GM23338 (cell line): ENCODE measurements around the gene SRPX. TPM values are rescaled to one million over a fixed set of nuclear protein-coding genes. Genes with fewer than 3 reads are reported as not detected.

ENCODE experiments used
- ATAC-seq: fragments of 200-7000 bp; cut with Tn5 transposase; 3 replicates; pipeline ENCODE4 v1.9.1; 2020
- DNase-seq: peaks from one replicate; pipeline ENCODE4 v3.0.0-alpha.2; 2015; ENCODE audit warnings: low spot score
- H2AFZ ChIP-seq: fragments of 200-600 bp; sonication (generic); 2 replicates; pipeline ENCODE4 v1.8.0; 2016; ENCODE audit warnings: antibody characterized with exemption, mild to moderate bottlenecking, moderate library complexity
- H3F3A ChIP-seq: fragments of 200-600 bp; sonication (generic); replicated peaks from 2 replicates; pipeline ENCODE4 v1.8.0; 2017; ENCODE audit warnings: antibody characterized with exemption, mixed run types, low read depth
- H3K27ac ChIP-seq: fragments of 200-600 bp; sonication (generic); 2 replicates; pipeline ENCODE4 v1.6.1; 2016; ENCODE audit warnings: low read depth
- H3K27me3 ChIP-seq: fragments of 200-600 bp; sonication (generic); 2 replicates; pipeline ENCODE4 v1.8.0; 2016; ENCODE audit warnings: mild to moderate bottlenecking, mixed run types, moderate library complexity; ENCODE audit not compliant: insufficient read depth
- H3K36me3 ChIP-seq: fragments of 200-600 bp; sonication (generic); 2 replicates; pipeline ENCODE4 v1.8.0; 2016; ENCODE audit warnings: mild to moderate bottlenecking; ENCODE audit not compliant: insufficient read depth
- H3K4me1 ChIP-seq: fragments of 200-600 bp; sonication (generic); 2 replicates; pipeline ENCODE4 v1.8.0; 2016; ENCODE audit warnings: mild to moderate bottlenecking, moderate library complexity; ENCODE audit not compliant: insufficient read depth
- H3K4me2 ChIP-seq: fragments of 200-600 bp; sonication (generic); 2 replicates; pipeline ENCODE4 v1.7.1; 2017; ENCODE audit warnings: mixed run types
- H3K4me3 ChIP-seq: fragments of 200-600 bp; sonication (generic); 2 replicates; pipeline ENCODE4 v1.6.1; 2016; ENCODE audit warnings: mixed run types
- H3K79me2 ChIP-seq: fragments of 200-600 bp; sonication (generic); replicated peaks from 2 replicates; pipeline ENCODE4 v1.8.0; 2017; ENCODE audit warnings: mild to moderate bottlenecking; ENCODE audit not compliant: insufficient read depth
- H3K9me2 ChIP-seq: fragments of 200-600 bp; sonication (generic); 2 replicates; pipeline ENCODE4 v1.8.0; 2017; ENCODE audit not compliant: insufficient read depth
- H4K20me1 ChIP-seq: fragments of 200-600 bp; sonication (generic); replicated peaks from 2 replicates; pipeline ENCODE4 v1.8.0; 2017; ENCODE audit warnings: mild to moderate bottlenecking; ENCODE audit not compliant: insufficient read depth
- H3K27ac Mint-ChIP-seq: 2 replicates; pipeline ENCODE4 v1.8.0; 2020; ENCODE audit warnings: inconsistent platforms, mild to moderate bottlenecking, moderate library complexity, mixed read lengths
- H3K27me3 Mint-ChIP-seq: 3 replicates; pipeline ENCODE4 v1.8.0; 2022; ENCODE audit warnings: low read depth, mild to moderate bottlenecking, moderate library complexity, mixed read lengths, inconsistent platforms; ENCODE audit not compliant: insufficient read depth, poor library complexity
- H3K36me3 Mint-ChIP-seq: 3 replicates; pipeline ENCODE4 v1.8.0; 2021; ENCODE audit warnings: low read depth, mild to moderate bottlenecking, inconsistent platforms, moderate library complexity, mixed read lengths
- H3K4me1 Mint-ChIP-seq: 3 replicates; pipeline ENCODE4 v1.8.0; 2020; ENCODE audit warnings: mild to moderate bottlenecking, inconsistent platforms, mixed read lengths
- H3K4me3 Mint-ChIP-seq: 3 replicates; pipeline ENCODE4 v1.8.0; 2021; ENCODE audit warnings: moderate library complexity, mild to moderate bottlenecking, inconsistent platforms, mixed read lengths
- H3K9me3 Mint-ChIP-seq: 3 replicates; pipeline ENCODE4 v1.8.0; 2020; ENCODE audit warnings: moderate library complexity, mild to moderate bottlenecking, inconsistent platforms, mixed read lengths
- CREB1 ChIP-seq: fragments of 250-450 bp; sonication (Bioruptor Pico); IDR thresholded peaks from 2 replicates; pipeline ENCODE4 v1.5.0; 2020; ENCODE audit warnings: low read depth, mild to moderate bottlenecking, moderate library complexity
- CTCF ChIP-seq, 2 experiments: fragments of 200-600 bp in 1 of 2; sonication (generic) in 1 of 2; conservative IDR thresholded peaks; 2 replicates each; pipeline versions ENCODE4 v1.5.1 to v1.6.1; 2016 to 2017; ENCODE audit warnings: antibody characterized with exemption in 2 of 2, low read depth in 2 of 2, mild to moderate bottlenecking in 2 of 2, moderate library complexity in 1 of 2
- ETS1 ChIP-seq: IDR thresholded peaks from 2 replicates; pipeline ENCODE4 v1.6.1; 2016; ENCODE audit warnings: antibody characterized with exemption
- EZH2 ChIP-seq: fragments of 200-600 bp; sonication (generic); IDR thresholded peaks from one replicate; pipeline ENCODE4 v1.8.0; 2017; ENCODE audit warnings: antibody characterized with exemption, mild to moderate bottlenecking, low read depth; ENCODE audit not compliant: unreplicated experiment
- EZH2phosphoT487 ChIP-seq: fragments of 200-600 bp; sonication (generic); IDR thresholded peaks from one replicate; pipeline ENCODE4 v1.8.1; 2018; ENCODE audit warnings: antibody characterized with exemption; ENCODE audit not compliant: unreplicated experiment
- JUNB ChIP-seq: IDR thresholded peaks from one replicate; pipeline ENCODE4 v1.6.1; 2016; ENCODE audit warnings: antibody characterized with exemption; ENCODE audit not compliant: unreplicated experiment
- NANOG ChIP-seq: IDR thresholded peaks from 2 replicates; pipeline ENCODE4 v1.6.1; 2016; ENCODE audit warnings: antibody characterized with exemption, borderline replicate concordance
- POLR2AphosphoS5 ChIP-seq: IDR thresholded peaks from 2 replicates; pipeline ENCODE4 v1.6.1; 2016; ENCODE audit warnings: antibody characterized with exemption, low read depth
- REST ChIP-seq: IDR thresholded peaks from one replicate; pipeline ENCODE4 v1.6.1; 2018; ENCODE audit warnings: antibody characterized with exemption; ENCODE audit not compliant: unreplicated experiment
- STAT1 ChIP-seq: IDR thresholded peaks from one replicate; pipeline ENCODE4 v1.6.1; 2016; ENCODE audit warnings: antibody characterized with exemption; ENCODE audit not compliant: unreplicated experiment
- ZNF114 ChIP-seq: fragments of 250-450 bp; sonication (Bioruptor Pico); IDR thresholded peaks from 2 replicates; pipeline ENCODE4 v1.5.0; 2020; ENCODE audit warnings: mild to moderate bottlenecking, moderate library complexity
- ZNF331 ChIP-seq: fragments of 250-450 bp; sonication (Bioruptor Pico); IDR thresholded peaks from 2 replicates; pipeline ENCODE4 v1.5.0; 2020; ENCODE audit warnings: low read depth, mild to moderate bottlenecking, moderate library complexity
- ZNF462 ChIP-seq: fragments of 250-450 bp; sonication (Bioruptor Pico); IDR thresholded peaks from 2 replicates; pipeline ENCODE4 v1.5.0; 2020; ENCODE audit warnings: mild to moderate bottlenecking, moderate library complexity
- polyA plus RNA-seq: library from polyadenylated mRNA; unstranded; fragments of >200 nt; fragmentation: Nextera tagmentation; extraction: Ambion mirVana; gene quantifications from 2 replicates; pipeline ENCODE4 v1.2.1, GENCODE V29; 2016
- total RNA-seq: library from RNA; depleted of rRNA; stranded (reverse); fragments of >200 nt; shearing (Covaris generic); gene quantifications from 2 replicates; pipeline ENCODE4 v1.2.3, GENCODE V29; 2014

SRPX gene
- total and polyA plus RNA-seq, 2 experiments from 2014 or later, result 14.3 to 16.9 TPM

GRCh38 chrX:38154340-38154739 lies 66.3 kb downstream of the SRPX start:
- no peak for TF ChIP-seq REST
- no peak for TF ChIP-seq ZNF462 (CRISPR knock-in tag)
- TF ChIP-seq ETS1, result no peak
- TF ChIP-seq EZH2phosphoT487, result no peak
- no peak for TF ChIP-seq ZNF114 (CRISPR knock-in tag)
- TF ChIP-seq POLR2AphosphoS5, result no peak
- TF ChIP-seq EZH2, result no peak
- TF ChIP-seq ZNF331 (CRISPR knock-in tag), result no peak
- no peak for TF ChIP-seq STAT1
- TF ChIP-seq NANOG, result no peak
- TF ChIP-seq JUNB, result no peak
- no peak for TF ChIP-seq CREB1 (CRISPR knock-in tag)
- TF ChIP-seq CTCF (conservative IDR thresholded peaks at IDR 0.05; ENCODE audit: low read depth in 2 of 2), result no peak
- no peaks in the 10 kb centered on the region for H3F3A ChIP-seq
- H3K27ac Mint-ChIP-seq, result no peak overlapping the region
- no peaks in the 10 kb centered on the region for H4K20me1 ChIP-seq
- H3K27ac ChIP-seq, result no peak overlapping the region
- no peak overlapping the region for H2AFZ ChIP-seq
- no peaks in the 10 kb centered on the region for H3K27me3 ChIP-seq
- H3K4me3 Mint-ChIP-seq, result no peak overlapping the region
- H3K9me2 ChIP-seq, result no peaks in the 10 kb centered on the region
- H3K36me3 ChIP-seq, result no peaks in the 10 kb centered on the region
- no peaks in the 10 kb centered on the region for H3K9me3 Mint-ChIP-seq
- H3K79me2 ChIP-seq, result no peaks in the 10 kb centered on the region
- peaks cover 6% of the 10 kb centered on the region for H3K4me1 Mint-ChIP-seq
- H3K4me1 ChIP-seq, result no peaks in the 10 kb centered on the region
- H3K4me2 ChIP-seq, result no peak overlapping the region
- H3K4me3 ChIP-seq, result no peak overlapping the region
- no peaks in the 10 kb centered on the region for H3K27me3 Mint-ChIP-seq
- H3K36me3 Mint-ChIP-seq, result no peaks in the 10 kb centered on the region
- DNase-seq (no peak), ATAC-seq (no peak)
